ENCODE results near the gene LPAR2.
A peak's percentile ranks its signal among the peaks of the same experiment; 100 is the strongest.
"Not testable (repeated sequence)": the region's sequence is repeated elsewhere in the genome, so short reads cannot be mapped to it uniquely, and the experiment has no call there.

Gene LPAR2

GRCh38 chr19:19610376-19611202 lies 17.4 kb downstream of the LPAR2 start:
- H3K4me1 Mint-ChIP-seq (ENCODE audit: low read depth) = no peaks in the 10 kb centered on the region
- intact Hi-C loops (cut with micrococcal nuclease) = no loop called here
- peaks cover 2% of the 10 kb centered on the region for H3K27me3 Mint-ChIP-seq
- H3K9me3 Mint-ChIP-seq = no peaks in the 10 kb centered on the region
- no peak overlapping the region for H3K27ac Mint-ChIP-seq
- no peaks in the 10 kb centered on the region for H3K36me3 Mint-ChIP-seq (ENCODE audit: low read depth)
- H3K4me3 Mint-ChIP-seq = no peak overlapping the region

- intact Hi-C loops (cut with micrococcal nuclease) = not testable (repeated sequence)
Observed at GRCh38 chr19:19606686-19607085, 21.3 kb downstream of the LPAR2 start.

GRCh38 chr19:19606021-19606420 lies 22.0 kb downstream of the LPAR2 start:
- Mint-ChIP-seq H3K36me3 (ENCODE audit: low read depth) (no peaks in the 10 kb centered on the region), H3K4me3 (no peak overlapping the region), H3K27me3 (peaks cover 2% of the 10 kb centered on the region), H3K9me3 (no peaks in the 10 kb centered on the region), H3K4me1 (ENCODE audit: low read depth) (no peaks in the 10 kb centered on the region), H3K27ac (no peak overlapping the region)
- intact Hi-C loops (cut with micrococcal nuclease) = no loop called here

More at GRCh38 chr19:19606686-19607085, 21.3 kb downstream of the LPAR2 start:
- H3K27me3 Mint-ChIP-seq; H3K4me3 Mint-ChIP-seq; H3K4me1 Mint-ChIP-seq (ENCODE audit: low read depth); H3K9me3 Mint-ChIP-seq; H3K27ac Mint-ChIP-seq; H3K36me3 Mint-ChIP-seq (ENCODE audit: low read depth): not testable (repeated sequence)

- Mint-ChIP-seq H3K27ac (no peak overlapping the region), H3K4me1 (ENCODE audit: low read depth) (no peaks in the 10 kb centered on the region), H3K9me3 (no peaks in the 10 kb centered on the region), H3K36me3 (ENCODE audit: low read depth) (no peaks in the 10 kb centered on the region), H3K27me3 (peaks cover 2% of the 10 kb centered on the region), H3K4me3 (no peak overlapping the region)
- intact Hi-C loops (cut with micrococcal nuclease) = no loop called here
Observed at GRCh38 chr19:19602713-19603324, 25.2 kb downstream of the LPAR2 start.

GRCh38 chr19:19602136-19602712 lies 25.8 kb downstream of the LPAR2 start:
- H3K4me3 Mint-ChIP-seq = no peak overlapping the region
- no peaks in the 10 kb centered on the region for H3K36me3 Mint-ChIP-seq (ENCODE audit: low read depth)
- peaks cover 2% of the 10 kb centered on the region for H3K27me3 Mint-ChIP-seq
- no peak overlapping the region for H3K27ac Mint-ChIP-seq
- intact Hi-C loops (cut with micrococcal nuclease) = no loop called here
- no peaks in the 10 kb centered on the region for H3K9me3 Mint-ChIP-seq
- no peaks in the 10 kb centered on the region for H3K4me1 Mint-ChIP-seq (ENCODE audit: low read depth)

- Mint-ChIP-seq H3K4me3 (no peak overlapping the region), H3K4me1 (ENCODE audit: low read depth) (no peaks in the 10 kb centered on the region)
Observed at GRCh38 chr19:19600793-19601330, 27.2 kb downstream of the LPAR2 start.

GRCh38 chr19:19598728-19599451 lies 29.1 kb downstream of the LPAR2 start:
- H3K27me3 Mint-ChIP-seq; H3K36me3 Mint-ChIP-seq (ENCODE audit: low read depth); H3K27ac Mint-ChIP-seq; H3K4me1 Mint-ChIP-seq (ENCODE audit: low read depth); H3K9me3 Mint-ChIP-seq; intact Hi-C loops (cut with micrococcal nuclease); H3K4me3 Mint-ChIP-seq: not testable (repeated sequence)

More at GRCh38 chr19:19600793-19601330, 27.2 kb downstream of the LPAR2 start:
- intact Hi-C loops (cut with micrococcal nuclease) = no loop called here
- no peaks in the 10 kb centered on the region for H3K9me3 Mint-ChIP-seq
- no peaks in the 10 kb centered on the region for H3K36me3 Mint-ChIP-seq (ENCODE audit: low read depth)
- H3K27me3 Mint-ChIP-seq = no peaks in the 10 kb centered on the region
- H3K27ac Mint-ChIP-seq = no peak overlapping the region

- Mint-ChIP-seq H3K4me3 (no peak overlapping the region), H3K27ac (no peak overlapping the region), H3K9me3 (no peaks in the 10 kb centered on the region), H3K36me3 (ENCODE audit: low read depth) (no peaks in the 10 kb centered on the region), H3K4me1 (ENCODE audit: low read depth) (peaks cover 9% of the 10 kb centered on the region), H3K27me3 (no peaks in the 10 kb centered on the region)
- intact Hi-C loops (cut with micrococcal nuclease) = no loop called here
Observed at GRCh38 chr19:19597809-19598306, 30.2 kb downstream of the LPAR2 start.

- intact Hi-C loops (cut with micrococcal nuclease) = no loop called here
- no peak overlapping the region for H3K27ac Mint-ChIP-seq
- H3K27me3 Mint-ChIP-seq = no peaks in the 10 kb centered on the region
- H3K9me3 Mint-ChIP-seq = no peaks in the 10 kb centered on the region
- no peak overlapping the region for H3K4me3 Mint-ChIP-seq
- no peaks in the 10 kb centered on the region for H3K36me3 Mint-ChIP-seq (ENCODE audit: low read depth)
- peaks cover 20% of the 10 kb centered on the region for H3K4me1 Mint-ChIP-seq (ENCODE audit: low read depth)
Observed at GRCh38 chr19:19595171-19595701, 32.8 kb downstream of the LPAR2 start.

- Mint-ChIP-seq H3K4me3 (no peak overlapping the region), H3K27ac (no peak overlapping the region), H3K9me3 (no peaks in the 10 kb centered on the region), H3K4me1 (ENCODE audit: low read depth) (peaks cover 24% of the 10 kb centered on the region), H3K36me3 (ENCODE audit: low read depth) (no peaks in the 10 kb centered on the region), H3K27me3 (no peaks in the 10 kb centered on the region)
- intact Hi-C loops (cut with micrococcal nuclease) = no loop called here
Observed at GRCh38 chr19:19594381-19594780, 33.6 kb downstream of the LPAR2 start.

- Mint-ChIP-seq H3K4me3 (no peak overlapping the region), H3K4me1 (ENCODE audit: low read depth) (peaks cover 24% of the 10 kb centered on the region), H3K9me3 (no peaks in the 10 kb centered on the region), H3K27ac (no peak overlapping the region), H3K36me3 (ENCODE audit: low read depth) (no peaks in the 10 kb centered on the region), H3K27me3 (no peaks in the 10 kb centered on the region)
- intact Hi-C loops (cut with micrococcal nuclease) = no loop called here
Observed at GRCh38 chr19:19592690-19593089, 35.3 kb downstream of the LPAR2 start.

- intact Hi-C loops (cut with micrococcal nuclease) = no loop called here
- Mint-ChIP-seq H3K36me3 (ENCODE audit: low read depth) (no peaks in the 10 kb centered on the region), H3K4me3 (no peak overlapping the region), H3K4me1 (ENCODE audit: low read depth) (peaks cover 24% of the 10 kb centered on the region), H3K27me3 (no peaks in the 10 kb centered on the region), H3K27ac (peak overlapping the region; percentile 76), H3K9me3 (no peaks in the 10 kb centered on the region)
Observed at GRCh38 chr19:19591133-19591825, 36.7 kb downstream of the LPAR2 start.

GRCh38 chr19:19588546-19588945 lies 39.5 kb downstream of the LPAR2 start:
- H3K27me3 Mint-ChIP-seq = no peaks in the 10 kb centered on the region
- intact Hi-C loops (cut with micrococcal nuclease) = no loop called here
- no peak overlapping the region for H3K4me3 Mint-ChIP-seq
- H3K27ac Mint-ChIP-seq = no peak overlapping the region
- no peaks in the 10 kb centered on the region for H3K9me3 Mint-ChIP-seq
- H3K36me3 Mint-ChIP-seq (ENCODE audit: low read depth) = no peaks in the 10 kb centered on the region
- peaks cover 15% of the 10 kb centered on the region for H3K4me1 Mint-ChIP-seq (ENCODE audit: low read depth)

Measured in dendritic cell treated with granulocyte-macrophage colony-stimulating factor and Interleukin-4, amounts not matched to agents 40 ng/mL and 50 ng/mL, for 4 days (primary cell).